ENCODE measurements around the gene RAX2.
"Not testable (repeated sequence)": the region's sequence is repeated elsewhere in the genome, so short reads cannot be mapped to it uniquely, and the experiment has no call there.

RAX2 gene

GRCh38 chr19:3771906-3772455 lies at the start of gene RAX2:
Gene RAX2, minus strand, starts transcription at chr19:3772228. Its CDS starts 486 bp downstream, at chr19:3771742.
- no peak for DNase-seq

GRCh38 chr19:3821156-3821555 lies 49.1 kb upstream of the RAX2 start:
- DNase-seq: no peak

- DNase-seq: no peak
Observed at GRCh38 chr19:3819989-3820388, 48.0 kb upstream of the RAX2 start.

- no peak for DNase-seq
Observed at GRCh38 chr19:3818918-3819317, 46.9 kb upstream of the RAX2 start.

DNA sequence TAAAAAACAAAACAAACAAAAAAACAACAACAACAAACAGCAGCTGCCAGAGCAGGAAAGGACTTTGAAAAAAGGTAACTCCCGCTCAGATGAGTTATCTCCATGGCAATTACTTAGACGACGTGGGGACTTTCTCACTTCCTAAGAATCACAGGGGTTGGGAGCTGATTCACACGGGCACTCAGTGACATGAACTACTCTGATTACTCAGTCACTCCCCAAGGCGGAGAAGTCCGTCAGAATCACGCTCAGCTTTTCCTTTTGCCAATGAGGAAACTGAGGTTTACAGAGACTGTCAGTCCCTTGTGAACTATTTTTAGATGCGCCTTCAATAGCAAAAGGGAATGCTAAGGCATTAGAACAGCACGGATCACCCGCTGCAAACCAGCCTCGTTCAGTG lies 46.4 kb upstream of the RAX2 start:
- no peak for DNase-seq

DNA sequence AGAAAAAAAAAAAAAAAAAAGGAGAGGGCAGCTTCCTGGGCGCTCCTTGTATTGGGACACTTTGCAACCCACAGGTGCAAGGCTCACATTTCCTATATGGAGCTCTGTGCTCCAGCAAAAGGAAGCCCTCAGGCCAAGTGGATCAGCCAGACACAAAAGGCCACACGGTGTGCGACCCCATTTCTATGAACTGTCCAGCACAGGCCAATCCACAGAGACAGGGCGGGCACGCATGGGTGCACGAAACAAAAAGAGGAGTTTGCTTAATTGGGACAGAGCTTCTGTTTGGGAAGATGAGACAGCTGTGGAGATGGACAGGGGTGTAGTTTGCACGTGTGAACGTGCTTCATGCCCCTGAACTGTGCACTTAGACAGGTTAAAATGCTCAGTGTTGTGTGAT lies 45.7 kb upstream of the RAX2 start:
- no peak for DNase-seq

GRCh38 chr19:3816566-3817218 lies 44.7 kb upstream of the RAX2 start:
- no peak for DNase-seq

DNA sequence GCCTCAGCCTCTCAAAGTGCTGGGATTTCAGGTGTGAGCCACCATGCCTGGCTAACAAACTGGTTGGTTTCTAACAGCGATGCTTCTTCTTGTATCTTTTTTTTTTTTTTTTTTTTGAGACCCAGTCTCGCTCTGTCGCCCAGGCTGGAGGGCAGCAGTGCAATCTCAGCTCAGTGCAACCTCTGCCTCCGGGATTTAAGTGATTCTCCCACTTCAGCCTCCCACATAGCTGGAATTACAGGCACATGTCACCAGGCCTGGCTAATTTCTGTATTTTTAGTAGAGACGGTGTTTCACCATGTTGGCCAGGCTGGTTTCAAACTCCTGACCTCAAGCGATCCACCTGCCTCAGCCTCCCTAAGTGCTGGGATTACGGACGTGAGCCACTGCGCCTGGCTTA lies 44.1 kb upstream of the RAX2 start:
- not testable (repeated sequence) for DNase-seq

DNA sequence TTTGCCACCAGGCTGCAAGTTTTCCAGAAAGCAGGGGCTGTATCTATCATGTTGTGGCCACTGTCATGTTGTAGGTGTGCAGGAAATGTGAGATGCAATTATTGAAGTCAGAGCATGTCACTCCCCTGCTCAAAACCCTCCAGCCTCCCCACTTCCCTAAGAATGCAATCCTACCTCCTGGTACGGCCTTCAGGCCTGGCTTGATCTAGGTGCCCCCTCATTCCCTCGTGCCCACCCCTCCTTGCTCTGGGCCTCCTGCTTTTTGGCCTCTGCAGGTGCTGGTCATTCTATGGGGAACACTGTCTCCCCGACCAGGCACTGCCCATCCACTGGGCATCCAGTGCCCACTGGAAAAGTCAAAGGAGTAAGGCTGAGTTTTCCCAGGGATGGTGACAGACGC lies 42.6 kb upstream of the RAX2 start:
- no peak for DNase-seq

GRCh38 chr19:3813473-3814392 lies 41.7 kb upstream of the RAX2 start:
- no peak for DNase-seq

DNA sequence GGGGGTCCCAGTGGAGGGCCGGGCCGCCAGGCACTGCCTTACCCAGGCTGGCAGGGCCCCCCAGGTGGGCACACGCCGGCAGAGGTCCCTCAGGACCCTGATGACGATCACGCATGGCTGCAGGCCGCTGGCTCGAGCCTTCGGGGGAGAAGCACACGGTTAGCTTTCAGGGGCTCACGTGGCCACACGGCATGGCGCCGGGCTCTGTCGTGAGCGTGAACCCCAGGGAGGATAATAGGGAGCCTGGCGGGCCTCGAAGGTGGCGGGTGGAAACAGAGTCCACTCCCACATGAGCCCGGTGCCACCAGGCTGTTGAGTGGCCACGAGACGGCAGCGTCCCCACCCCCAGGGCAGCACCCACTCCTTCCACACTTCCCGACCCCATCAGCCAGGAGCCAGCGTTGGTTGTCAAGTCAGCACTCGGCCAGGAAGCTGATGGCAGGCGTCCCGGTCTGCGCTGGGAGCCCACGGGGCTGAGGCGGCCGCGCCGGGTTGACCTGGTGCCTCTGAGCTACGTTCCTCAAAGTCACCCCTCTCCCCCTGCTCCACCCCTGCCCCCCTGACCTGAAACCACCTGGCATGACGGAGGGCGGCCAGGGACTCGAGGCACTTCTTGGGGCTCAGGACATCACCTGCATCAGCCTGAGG lies 38.8 kb upstream of the RAX2 start:
- no peak for DNase-seq

GRCh38 chr19:3809881-3810707 lies 38.1 kb upstream of the RAX2 start:
- no peak for DNase-seq

GRCh38 chr19:3808420-3809143 lies 36.6 kb upstream of the RAX2 start:
- DNase-seq: no peak

DNA sequence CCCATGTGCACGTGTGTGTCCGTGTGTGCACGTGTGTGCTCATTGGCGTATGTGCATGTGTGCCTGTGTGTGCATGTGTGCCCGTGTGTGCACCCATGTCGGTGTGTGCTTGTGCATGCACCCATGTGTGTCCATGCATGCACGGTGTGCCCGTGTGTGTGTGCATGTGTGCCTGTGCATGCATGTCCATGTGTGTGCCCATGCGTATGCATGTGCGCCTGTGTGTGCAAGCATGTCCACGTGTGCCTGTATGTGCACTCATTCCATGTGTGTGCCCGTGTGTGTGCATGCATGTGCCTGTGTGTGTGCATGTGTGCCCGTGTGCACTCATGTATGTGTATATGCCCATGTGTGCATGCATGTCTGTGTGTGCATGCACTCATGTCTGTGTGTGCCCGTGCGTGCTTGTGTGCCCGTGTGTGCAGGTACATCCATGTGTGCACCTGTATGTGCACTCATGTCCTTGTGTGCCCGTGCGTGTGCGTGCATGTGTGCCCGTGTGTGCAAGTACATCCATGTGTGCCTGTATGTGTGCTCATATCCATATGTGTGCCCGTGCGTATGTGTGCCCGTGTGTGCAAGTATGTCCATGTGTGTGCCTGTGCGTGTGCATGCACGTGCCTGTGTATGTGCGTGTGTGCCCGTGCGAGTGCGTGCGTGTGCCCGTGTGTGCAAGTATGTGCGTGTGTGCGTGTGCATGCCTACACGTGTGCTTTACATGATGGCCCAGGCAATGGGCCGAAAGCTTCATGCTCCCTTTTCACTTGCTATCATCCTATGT lies 35.7 kb upstream of the RAX2 start:
- DNase-seq: no peak

DNA sequence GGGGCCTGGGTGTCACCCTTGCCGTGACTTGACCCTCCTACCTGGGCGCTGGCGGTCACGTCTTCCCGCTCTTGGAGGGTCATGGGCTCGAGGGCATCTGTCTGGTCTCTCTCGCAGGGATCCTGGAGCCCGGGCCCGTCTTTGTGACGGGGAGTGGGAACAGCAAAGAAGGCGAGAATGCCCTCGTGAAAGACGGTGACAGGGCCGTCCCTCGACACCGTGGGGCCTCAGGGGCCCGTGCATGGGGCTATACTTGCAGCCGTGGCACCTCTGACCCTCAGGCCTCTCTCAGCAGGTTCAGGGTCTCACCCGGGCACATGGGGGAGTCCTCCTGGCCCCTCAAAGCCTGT lies 35.1 kb upstream of the RAX2 start:
- no peak for DNase-seq

DNA sequence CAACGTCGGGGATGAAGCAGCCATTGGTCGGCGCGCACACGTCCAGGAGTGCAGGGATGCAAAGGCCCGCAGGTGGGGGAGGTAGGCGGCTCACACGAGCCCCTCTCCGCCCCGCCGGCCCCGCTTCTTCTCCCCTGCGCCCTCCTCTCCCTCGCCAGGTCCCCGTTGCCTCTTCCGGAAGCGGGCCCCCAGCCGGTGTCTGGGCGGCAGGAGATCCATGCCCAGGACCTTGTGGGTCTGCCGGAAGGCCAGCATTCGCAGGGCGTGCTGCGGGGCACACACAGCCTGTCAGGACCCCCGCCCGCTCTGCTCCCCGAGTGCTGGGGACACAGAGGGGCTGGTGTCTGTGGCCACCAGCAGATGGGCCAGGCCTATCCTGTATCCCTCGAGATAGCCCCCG lies 33.8 kb upstream of the RAX2 start:
- no peak for DNase-seq

DNA sequence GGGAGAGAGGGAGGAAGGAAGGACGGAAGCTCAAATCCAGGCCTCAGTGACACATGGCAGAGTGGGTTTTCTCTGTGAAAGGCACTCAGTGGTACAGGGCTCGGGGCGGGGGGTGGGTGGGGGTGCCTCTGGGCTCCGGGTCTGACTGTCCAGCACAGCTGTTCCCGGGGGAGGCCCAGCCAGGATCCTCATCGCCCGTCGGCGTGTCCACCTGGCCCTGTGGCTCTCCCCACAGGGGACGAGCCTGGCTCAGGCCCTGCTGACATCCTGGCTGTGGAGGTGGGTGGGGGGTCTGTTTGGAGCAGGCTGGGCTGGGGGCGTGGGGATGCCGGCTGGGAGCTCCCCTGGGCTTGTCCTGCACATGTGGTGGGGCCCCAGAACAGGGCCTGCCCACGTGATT lies 32.4 kb upstream of the RAX2 start:
- DNase-seq: no peak

- DNase-seq: no peak
Observed at GRCh38 chr19:3803986-3804385, 32.0 kb upstream of the RAX2 start.

DNA sequence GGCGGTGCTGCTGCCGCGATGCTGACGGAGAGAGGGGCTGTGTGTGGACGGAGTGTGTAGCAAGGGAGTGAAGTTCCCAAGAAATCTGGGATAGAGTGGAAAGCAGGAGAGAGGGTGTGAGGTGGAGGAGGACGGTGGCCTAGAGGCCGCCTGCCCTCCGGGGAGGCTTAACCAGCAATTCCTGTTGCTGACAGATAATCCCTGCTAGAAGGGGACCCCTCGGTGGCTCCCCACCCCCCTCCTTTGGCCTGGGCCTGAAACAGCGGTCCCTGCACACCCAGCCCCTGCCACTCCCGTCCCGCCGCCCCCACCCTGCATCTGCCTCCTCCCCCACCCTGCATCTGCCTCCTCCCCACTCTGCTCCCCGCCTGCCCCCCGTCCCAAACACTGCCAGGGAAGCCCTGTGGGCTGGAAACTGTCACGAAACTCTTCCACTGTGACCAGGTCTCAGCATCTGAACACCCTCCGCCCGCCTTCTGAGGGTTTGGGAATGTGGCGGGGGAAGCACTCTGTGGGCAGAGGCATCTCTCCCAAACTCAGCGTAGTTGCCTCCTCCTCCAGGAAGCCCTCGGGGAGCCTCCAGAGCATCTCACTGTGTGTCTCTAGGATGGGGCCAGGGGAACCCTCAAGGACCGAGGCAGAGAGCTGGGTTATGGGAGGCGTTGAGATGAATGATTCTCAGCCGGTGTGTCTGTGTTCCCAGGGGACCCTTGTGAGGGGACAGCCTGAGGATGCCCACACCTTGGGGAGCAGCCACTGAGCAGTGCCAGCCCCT lies 31.3 kb upstream of the RAX2 start:
- DNase-seq: no peak

DNA sequence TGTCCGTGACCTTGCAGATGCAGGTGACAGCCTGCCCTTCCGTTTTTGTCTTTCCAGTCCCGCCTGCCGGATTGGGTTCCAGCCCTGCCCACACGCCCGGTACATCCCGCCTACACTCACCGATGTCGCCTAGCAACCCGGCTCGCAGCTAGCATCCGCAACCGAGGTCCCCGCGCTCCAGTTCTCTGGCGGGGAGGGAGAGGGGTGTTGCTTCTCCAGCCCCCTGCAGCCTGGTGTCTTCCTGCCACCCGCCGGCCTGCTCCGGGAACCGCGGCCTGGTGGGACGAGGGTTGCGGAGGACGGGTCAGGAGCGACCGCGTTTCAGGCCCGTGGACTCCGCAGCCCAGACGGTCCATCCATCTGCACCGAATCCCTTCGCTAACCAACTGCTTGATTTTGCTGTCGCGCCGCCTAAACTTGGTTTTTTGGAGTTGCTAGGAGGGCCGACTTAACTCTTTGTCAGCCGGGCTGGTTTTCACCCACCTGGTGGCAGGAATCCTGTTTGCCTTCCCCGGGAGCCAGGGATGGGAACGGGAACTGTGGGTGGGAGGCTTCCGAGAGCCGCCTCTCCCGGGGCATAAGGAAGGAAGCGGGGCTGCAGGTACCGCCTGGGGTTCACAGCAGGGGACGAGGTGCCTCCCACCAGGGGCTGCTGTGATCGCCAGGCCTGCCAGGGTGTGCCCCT lies 29.5 kb upstream of the RAX2 start:
- DNase-seq: no peak

Data from amniotic stem cell (primary cell).